Body of pancreas (tissue), 4 donors: ENCODE data around the gene EIF3L. TPM values are rescaled to one million over a fixed set of nuclear protein-coding genes. Genes with fewer than 3 reads are reported as not detected.
A peak's percentile ranks its signal among the peaks of the same experiment; 100 is the strongest.

Source experiments
- ATAC-seq: fragments of 150-250 bp; one replicate; pipeline ENCODE4 v1.9.1; 2016
- DNase-seq, 4 donors: peaks; one replicate each; pipeline ENCODE4 v3.0.0-alpha.2; 2019
- H3K27ac ChIP-seq, 4 donors: fragments of 200-600 bp; sonication (generic); 1 replicate in 3 of 4; 2 replicates in 1 of 4; pipeline versions ENCODE4 v1.5.1 to v1.6.1; 2016 to 2019; ENCODE audit warnings: mild to moderate bottlenecking in 1 of 4, mixed read lengths in 1 of 4, moderate library complexity in 1 of 4
- H3K27me3 ChIP-seq, 2 donors: fragments of 200-600 bp; sonication (generic); one replicate each; pipeline ENCODE4 v1.6.0; 2016; ENCODE audit warnings: mild to moderate bottlenecking in 1 of 2
- H3K36me3 ChIP-seq, 2 donors: fragments of 200-600 bp; sonication (generic); replicated peaks in 1 of 2; 2 replicates each; pipeline ENCODE4 v1.5.1; 2016; ENCODE audit warnings: low read depth in 2 of 2; ENCODE audit not compliant: insufficient read depth in 1 of 2
- H3K4me1 ChIP-seq: fragments of 200-600 bp; sonication (generic); one replicate; pipeline ENCODE4 v1.6.0; 2016
- H3K4me3 ChIP-seq, 2 donors: fragments of 200-600 bp; sonication (generic); 1 replicate in 1 of 2; 2 replicates in 1 of 2; pipeline ENCODE4 v1.5.1; 2016 to 2019
- H3K9me3 ChIP-seq, 3 donors: fragments of 200-600 bp; sonication (generic); 1 replicate in 2 of 3; 2 replicates in 1 of 3; pipeline ENCODE4 v1.5.1; 2016
- CTCF ChIP-seq, 7 experiments: fragments of 450-650 bp in 4 of 7; fragments of 200-600 bp in 3 of 7; sonication (generic) in 3 of 7; IDR thresholded peaks; one replicate each; pipeline ENCODE4 v1.5.1; 2016 to 2019; ENCODE audit warnings: antibody characterized with exemption in 7 of 7
- POLR2A ChIP-seq, 3 donors: fragments of 450-650 bp; IDR thresholded peaks; one replicate each; pipeline ENCODE4 v1.6.1; 2016; ENCODE audit warnings: antibody characterized with exemption in 3 of 3, mild to moderate bottlenecking in 2 of 3
- WGBS, 2 donors: methylation state at CpG; one replicate each; pipeline ENCODE4 v1.1.5; 2017; 5-methylcytosine and 5-hydroxymethylcytosine counted together
- intact Hi-C: fragments of 100-400 bp; cut with DNase I; formaldehyde crosslinking; loops from one replicate; pipeline ENCODE4 v1.15.1; 2023
- total RNA-seq, 2 donors: library from RNA; depleted of rRNA; stranded (reverse); fragments of >200 nt; gene quantifications; one replicate each; pipeline ENCODE4 v1.1.0, GENCODE V29; 2016

Gene EIF3L
- total RNA-seq, 2 donors from 2014 or later: 139 to 230 TPM

GRCh38 chr22:37884420-37884819, 35.2 kb downstream of the EIF3L start:
- Histone ChIP-seq H3K27me3 (no peaks in the 10 kb centered on the region), H3K4me1 (peaks cover 6% of the 10 kb centered on the region), H3K4me3 (no peak overlapping the region), H3K36me3 (peaks cover 7 to 36% of the 10 kb centered on the region in 2 donors), H3K27ac (no peak overlapping the region), H3K9me3 (no peaks in the 10 kb centered on the region)
- TF ChIP-seq CTCF (IDR thresholded peaks at IDR 0.05) (no peak), POLR2A (IDR thresholded peaks at IDR 0.05) (no peak)
- no peak for DNase-seq
- ATAC-seq: no peak
- WGBS, 2 donors: 82 to 93% methylated on average over 6 of the region's 6 CpGs
- intact Hi-C loops: no loop called here

GRCh38 chr22:37887584-37888378, 38.6 kb downstream of the EIF3L start:
- peaks cover 19% of the 10 kb centered on the region for H3K4me1 ChIP-seq

GRCh38 chr22:37891926-37892325, 42.7 kb downstream of the EIF3L start:
- DNase-seq: no peak
- Histone ChIP-seq H3K4me1 (peaks cover 55% of the 10 kb centered on the region), H3K36me3 (peaks cover 9 to 28% of the 10 kb centered on the region in 2 donors), H3K4me3 (no peak overlapping the region), H3K27me3 (no peaks in the 10 kb centered on the region), H3K9me3 (no peaks in the 10 kb centered on the region), H3K27ac (peak overlapping the region in 3 of 4 donors; percentile 30 to 76 (median 75))
- whole genome bisulfite sequencing, 2 donors: 72 to 79% methylated on average over 3 of the region's 3 CpGs
- no peak for ATAC-seq
- intact Hi-C loops: no loop called here
- TF ChIP-seq POLR2A (IDR thresholded peaks at IDR 0.05): no peak
- TF ChIP-seq CTCF (IDR thresholded peaks at IDR 0.05): no peak

More at GRCh38 chr22:37887584-37888378, 38.6 kb downstream of the EIF3L start:
- WGBS, 2 donors: 58 to 62% methylated on average over 6 of the region's 6 CpGs
- Histone ChIP-seq H3K9me3 (no peaks in the 10 kb centered on the region), H3K27me3 (no peaks in the 10 kb centered on the region), H3K4me3 (no peak overlapping the region), H3K27ac (peak overlapping the region in 1 of 4 donors; percentile 17), H3K36me3 (peaks cover 9 to 36% of the 10 kb centered on the region in 2 donors)
- intact Hi-C loops: no loop called here
- DNase-seq (peak in 1 of 4 donors; percentile 23), ATAC-seq (peak; percentile 62)
- TF ChIP-seq POLR2A (IDR thresholded peaks at IDR 0.05): no peak
- peak in 5 of 7 experiments; percentile 5 to 40 (median 22) for TF ChIP-seq CTCF (IDR thresholded peaks at IDR 0.05)

- Histone ChIP-seq H3K9me3 (no peaks in the 10 kb centered on the region), H3K27ac (peak overlapping the region; percentile 57 to 76 (median 70)), H3K4me1 (peaks cover 58% of the 10 kb centered on the region), H3K36me3 (peaks cover 9 to 21% of the 10 kb centered on the region in 2 donors), H3K27me3 (no peaks in the 10 kb centered on the region), H3K4me3 (no peak overlapping the region)
- 12 to 21% methylated on average over 6 to 7 of the region's 7 CpGs for WGBS, 2 donors
- intact Hi-C loops: no loop called here
- TF ChIP-seq POLR2A (IDR thresholded peaks at IDR 0.05) (no peak), CTCF (IDR thresholded peaks at IDR 0.05) (no peak)
- ATAC-seq (peak; percentile 50), DNase-seq (peak; percentile 69 to 88 (median 83))
Measured at GRCh38 chr22:37892566-37893335, 43.5 kb downstream of the EIF3L start.
